HG03159 (cell line): ENCODE results near the gene SLC5A10.
"Not testable (repeated sequence)": the region's sequence is repeated elsewhere in the genome, so short reads cannot be mapped to it uniquely, and the experiment has no call there.

Experiments used
- ATAC-seq: cut with Tn5 transposase; IDR thresholded peaks from one replicate; pipeline ENCODE4 v1.9.1; 2021; ENCODE audit warnings: mild to moderate bottlenecking, moderate library complexity; ENCODE audit not compliant: unreplicated experiment

SLC5A10 gene

GRCh38 chr17:19037547-19037946 is 85.6 kb downstream of the SLC5A10 start:
- not testable (repeated sequence) for ATAC-seq

- ATAC-seq = not testable (repeated sequence)
These were observed 86.0 kb downstream of the SLC5A10 start for GRCh38 chr17:19038007-19038406.

- ATAC-seq = not testable (repeated sequence)
These were observed 86.8 kb downstream of the SLC5A10 start for GRCh38 chr17:19038730-19039129.

GRCh38 chr17:19040350-19040749 is 88.4 kb downstream of the SLC5A10 start:
- not testable (repeated sequence) for ATAC-seq

DNA sequence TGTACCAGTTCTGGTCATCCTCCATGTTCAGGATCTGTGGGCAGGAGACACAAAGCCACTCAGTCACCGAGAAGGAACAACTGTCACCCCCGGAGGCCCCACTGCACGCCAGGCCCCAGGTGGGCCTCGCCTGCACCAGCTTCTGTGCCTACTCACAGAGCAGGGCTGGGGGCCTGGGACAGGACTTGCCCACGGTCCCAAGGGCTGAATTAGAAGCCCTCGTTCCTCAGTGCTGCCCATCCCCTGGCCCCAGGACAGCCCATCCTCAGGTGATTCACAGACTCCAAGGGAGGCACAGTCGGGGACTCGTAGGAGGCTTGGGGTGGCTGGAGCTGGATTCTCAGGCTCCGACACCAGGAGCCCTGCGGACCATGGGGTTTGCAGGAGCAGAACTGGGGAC is 89.9 kb downstream of the SLC5A10 start:
- ATAC-seq = not testable (repeated sequence)

DNA sequence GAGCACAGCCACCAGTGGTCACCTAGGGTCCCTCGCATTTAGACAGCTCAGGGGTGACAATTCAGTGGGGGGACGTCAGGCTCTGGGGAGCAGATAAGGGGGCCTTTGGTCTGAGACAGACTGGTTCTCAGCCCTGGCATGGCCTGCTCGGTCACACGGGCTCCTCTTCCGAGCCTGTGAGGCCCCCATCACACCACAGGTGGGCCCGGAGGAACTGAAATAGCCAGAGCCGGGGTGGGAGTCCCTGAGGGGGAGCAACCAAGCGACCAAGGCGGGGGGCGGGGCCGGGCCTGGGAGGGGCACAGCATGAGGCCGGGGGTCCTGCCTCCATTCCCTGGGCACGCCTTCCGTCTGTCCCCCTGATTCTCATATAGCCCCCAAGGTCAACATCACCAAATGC is 90.4 kb downstream of the SLC5A10 start:
- ATAC-seq = not testable (repeated sequence)

DNA sequence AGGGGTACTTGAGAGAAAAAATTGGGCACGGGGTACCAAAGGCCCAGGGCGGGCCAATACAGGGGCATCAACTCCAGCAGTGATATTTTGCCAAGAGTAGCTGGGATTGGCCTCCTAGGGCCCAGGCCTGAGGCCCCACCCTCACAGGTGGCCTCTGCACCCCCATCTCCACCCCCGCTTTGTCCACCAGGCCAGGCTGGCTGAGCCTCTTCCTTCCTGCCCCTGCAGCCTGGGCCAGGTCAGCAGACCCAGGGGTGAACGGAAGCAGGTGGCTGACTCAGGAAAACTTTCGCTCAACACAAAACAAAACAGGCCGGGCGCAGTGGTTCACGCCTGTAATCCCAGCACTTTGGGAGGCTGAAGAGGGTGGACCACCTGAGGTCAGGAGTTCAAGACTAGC is 91.1 kb downstream of the SLC5A10 start:
- not testable (repeated sequence) for ATAC-seq

- ATAC-seq = not testable (repeated sequence)
These were observed 92.7 kb downstream of the SLC5A10 start for GRCh38 chr17:19044643-19045042.

DNA sequence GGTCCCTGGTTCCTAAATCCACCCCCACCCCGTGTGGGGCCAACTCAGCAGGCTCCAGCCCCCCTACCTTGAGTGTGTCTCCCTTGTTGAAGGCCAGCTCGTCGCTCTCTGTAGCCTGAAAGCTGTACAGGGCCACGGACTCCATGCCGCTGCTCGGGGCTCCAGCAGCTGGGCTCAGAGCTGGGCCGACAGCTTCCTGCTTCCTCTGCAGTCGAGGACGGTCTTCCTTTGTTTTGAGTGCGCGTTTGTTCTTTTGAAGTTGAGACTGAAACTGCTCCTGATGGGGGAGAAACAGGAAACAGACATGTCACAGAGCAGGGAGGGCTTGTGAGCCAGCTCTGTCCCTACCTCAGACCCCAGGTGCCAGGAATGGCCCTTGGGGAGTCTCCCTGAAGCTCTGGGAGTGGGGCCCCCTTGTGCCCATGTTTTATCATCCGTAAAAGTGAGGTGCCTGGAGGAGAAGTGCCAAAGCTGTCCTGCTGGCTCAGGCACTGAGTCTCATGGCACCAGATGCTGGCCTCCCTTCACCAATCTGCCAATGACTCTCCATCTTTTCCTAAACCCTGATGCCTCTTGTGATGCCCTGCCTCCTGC is 94.9 kb downstream of the SLC5A10 start, which contains the start of gene GRAP:
TSS of gene GRAP (minus strand) at position 176 of the 594 bp plus-strand sequence. CDS start at position 145, 31 bp downstream.
- not testable (repeated sequence) for ATAC-seq

GRCh38 chr17:19047510-19047909 is 95.5 kb downstream of the SLC5A10 start:
- not testable (repeated sequence) for ATAC-seq

DNA sequence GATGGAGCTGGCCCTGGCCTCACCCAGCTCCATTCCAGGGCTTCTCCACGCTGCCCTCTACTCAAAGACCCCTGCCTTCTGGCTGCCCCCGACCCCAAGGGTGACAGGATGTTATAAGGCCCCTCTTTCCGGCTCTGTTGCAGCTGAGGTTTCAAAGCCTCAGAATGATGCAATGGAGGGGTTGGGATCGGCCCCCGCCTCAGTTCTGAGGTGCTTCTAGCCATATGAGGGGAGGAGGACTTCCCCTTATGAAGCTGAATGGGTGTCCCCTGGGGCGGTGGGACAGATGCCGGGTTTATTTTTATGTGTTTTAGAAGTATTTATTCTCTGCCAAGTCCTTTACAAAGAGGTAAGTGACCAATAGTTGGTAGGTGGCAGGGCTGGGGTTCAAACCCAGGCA is 96.9 kb downstream of the SLC5A10 start:
- ATAC-seq = not testable (repeated sequence)

GRCh38 chr17:19055447-19055846 is 103.5 kb downstream of the SLC5A10 start:
- ATAC-seq = not testable (repeated sequence)

GRCh38 chr17:19062009-19062717 is 110.2 kb downstream of the SLC5A10 start:
- peak; percentile 38 for ATAC-seq

GRCh38 chr17:19062718-19063325 is 110.9 kb downstream of the SLC5A10 start:
- ATAC-seq = peak; percentile 73

DNA sequence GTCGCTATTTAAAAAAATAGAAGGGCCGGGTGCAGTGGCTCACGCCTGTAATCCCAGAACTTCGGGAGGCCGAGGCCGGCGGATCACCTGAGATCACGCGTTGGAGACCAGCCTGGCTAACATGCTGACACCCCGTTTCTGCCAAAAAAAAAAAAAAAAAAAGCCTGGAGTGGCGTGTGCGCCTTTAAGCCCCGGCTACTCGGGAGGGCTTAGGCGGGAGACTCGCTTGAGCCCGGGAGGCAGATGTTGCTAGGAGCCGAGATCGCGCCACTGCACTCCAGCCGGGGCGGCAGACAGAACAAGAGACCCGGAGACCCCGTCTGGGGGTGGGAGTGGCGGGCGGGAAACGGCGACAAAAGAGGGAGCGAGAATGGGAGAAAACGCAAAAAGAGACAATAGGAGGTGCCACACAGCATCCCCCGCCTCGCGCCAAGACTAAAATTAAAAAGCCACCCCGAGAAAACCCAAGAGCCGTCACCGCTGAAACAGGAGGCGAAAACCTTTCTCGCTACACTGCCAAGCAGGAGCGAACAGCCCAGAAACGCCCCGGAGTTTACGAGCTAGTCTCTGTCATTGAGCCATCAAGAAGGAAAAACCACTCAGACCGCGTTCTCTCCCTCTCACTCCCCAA is 111.5 kb downstream of the SLC5A10 start:
- ATAC-seq = peak; percentile 12

- not testable (repeated sequence) for ATAC-seq
These were observed 112.4 kb downstream of the SLC5A10 start for GRCh38 chr17:19064378-19064777.

GRCh38 chr17:19070318-19071168 is 118.6 kb downstream of the SLC5A10 start:
- ATAC-seq = peak; percentile 82
